ENCODE data around the gene MUC5AC. TPM values are rescaled to one million over a fixed set of nuclear protein-coding genes. Genes with fewer than 3 reads are reported as not detected.
"Not testable (repeated sequence)": the region's sequence is repeated elsewhere in the genome, so short reads cannot be mapped to it uniquely, and the experiment has no call there.

The MUC5AC gene
- total RNA-seq, 3 donors from 2014 or later, result 0.03 to 0.63 TPM; not detected in 1

DNA sequence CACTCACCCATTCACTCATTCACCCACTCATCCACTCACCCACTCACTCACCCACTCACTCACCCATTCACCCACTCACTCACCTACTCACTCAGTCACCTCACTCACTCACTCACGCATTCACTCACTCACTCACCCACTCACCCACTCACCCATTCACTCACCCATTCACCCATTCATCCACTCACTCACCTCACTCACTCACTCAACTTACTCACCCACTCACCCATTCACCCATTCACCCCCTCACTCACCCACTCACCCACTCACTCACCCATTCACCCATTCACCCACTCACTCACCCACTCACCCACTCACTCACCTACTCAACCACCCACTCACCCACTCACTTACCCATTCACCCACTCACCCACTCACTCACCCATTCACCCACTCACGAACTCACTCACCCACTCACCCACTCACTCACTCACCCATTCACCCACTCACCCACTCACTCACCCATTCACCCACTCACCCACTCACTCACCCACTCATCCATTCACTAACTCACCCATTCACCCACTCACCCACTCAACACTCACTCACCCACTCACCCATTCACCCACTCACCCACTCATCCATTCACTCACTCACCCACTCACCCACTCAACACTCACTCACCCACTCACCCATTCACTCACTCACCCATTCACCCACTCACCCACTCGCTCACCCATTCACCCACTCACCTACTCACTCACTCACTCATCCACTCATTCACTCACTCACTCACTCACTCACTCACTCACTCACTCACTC lies 13.7 kb downstream of the MUC5AC start:
- intact Hi-C loops (cut with DNase I, micrococcal nuclease), result no loop called here
- TF ChIP-seq, protein P1, sequence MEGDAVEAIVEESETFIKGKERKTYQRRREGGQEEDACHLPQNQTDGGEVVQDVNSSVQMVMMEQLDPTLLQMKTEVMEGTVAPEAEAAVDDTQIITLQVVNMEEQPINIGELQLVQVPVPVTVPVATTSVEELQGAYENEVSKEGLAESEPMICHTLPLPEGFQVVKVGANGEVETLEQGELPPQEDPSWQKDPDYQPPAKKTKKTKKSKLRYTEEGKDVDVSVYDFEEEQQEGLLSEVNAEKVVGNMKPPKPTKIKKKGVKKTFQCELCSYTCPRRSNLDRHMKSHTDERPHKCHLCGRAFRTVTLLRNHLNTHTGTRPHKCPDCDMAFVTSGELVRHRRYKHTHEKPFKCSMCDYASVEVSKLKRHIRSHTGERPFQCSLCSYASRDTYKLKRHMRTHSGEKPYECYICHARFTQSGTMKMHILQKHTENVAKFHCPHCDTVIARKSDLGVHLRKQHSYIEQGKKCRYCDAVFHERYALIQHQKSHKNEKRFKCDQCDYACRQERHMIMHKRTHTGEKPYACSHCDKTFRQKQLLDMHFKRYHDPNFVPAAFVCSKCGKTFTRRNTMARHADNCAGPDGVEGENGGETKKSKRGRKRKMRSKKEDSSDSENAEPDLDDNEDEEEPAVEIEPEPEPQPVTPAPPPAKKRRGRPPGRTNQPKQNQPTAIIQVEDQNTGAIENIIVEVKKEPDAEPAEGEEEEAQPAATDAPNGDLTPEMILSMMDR (IDR thresholded peaks at IDR 0.05), result no peak
- no peak for ATAC-seq
- Histone ChIP-seq H3K4me1 (ENCODE audit: low read depth) (no peaks in the 10 kb centered on the region), H3K4me3 (no peak overlapping the region), H3K9me3 (no peaks in the 10 kb centered on the region), H3K36me3 (ENCODE audit: low read depth) (no peaks in the 10 kb centered on the region)
- DNase-seq, result no peak

DNA sequence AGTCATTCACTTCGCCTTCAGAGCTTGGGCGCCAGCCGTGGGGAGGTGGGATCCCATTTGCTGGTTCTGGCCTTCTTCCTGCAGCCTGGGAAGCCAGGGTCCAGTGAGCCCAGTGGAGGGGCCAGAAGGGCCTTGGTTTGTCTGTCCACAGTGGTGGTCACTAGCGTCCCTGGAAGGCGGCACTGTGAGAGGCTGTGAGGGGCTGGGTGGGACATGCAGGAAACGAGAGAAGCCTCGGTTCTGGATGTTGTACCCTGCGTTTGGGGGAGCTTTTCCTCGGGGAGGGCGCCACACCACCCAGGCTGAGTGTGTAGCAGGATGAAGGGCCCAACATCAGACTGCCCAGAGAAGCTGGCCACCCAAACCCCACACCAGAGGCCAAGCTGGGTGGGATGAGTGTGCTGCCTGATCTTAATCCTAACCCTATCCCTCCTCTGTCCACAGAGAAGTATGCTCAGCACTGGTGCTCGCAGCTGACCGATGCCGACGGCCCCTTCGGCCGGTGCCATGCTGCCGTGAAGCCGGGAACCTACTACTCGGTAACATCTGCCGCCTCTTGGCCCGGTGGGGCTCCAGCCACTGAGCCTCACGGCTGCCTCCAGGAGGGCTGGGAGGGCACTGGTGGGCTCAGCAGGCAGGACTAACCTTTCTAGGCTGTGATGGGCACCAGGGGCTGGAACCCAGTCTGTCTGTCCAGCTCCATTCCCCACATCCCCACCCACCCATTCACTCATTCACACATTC lies 14.4 kb downstream of the MUC5AC start:
- H3K4me1 ChIP-seq (ENCODE audit: low read depth), result no peaks in the 10 kb centered on the region
- no peaks in the 10 kb centered on the region for H3K36me3 ChIP-seq (ENCODE audit: low read depth)
- TF ChIP-seq, protein P1 (IDR thresholded peaks at IDR 0.05), result no peak
- H3K9me3 ChIP-seq, result no peaks in the 10 kb centered on the region
- DNase-seq (no peak), ATAC-seq (no peak)
- H3K4me3 ChIP-seq, result no peak overlapping the region
- intact Hi-C loops (cut with DNase I, micrococcal nuclease), result no loop called here

DNA sequence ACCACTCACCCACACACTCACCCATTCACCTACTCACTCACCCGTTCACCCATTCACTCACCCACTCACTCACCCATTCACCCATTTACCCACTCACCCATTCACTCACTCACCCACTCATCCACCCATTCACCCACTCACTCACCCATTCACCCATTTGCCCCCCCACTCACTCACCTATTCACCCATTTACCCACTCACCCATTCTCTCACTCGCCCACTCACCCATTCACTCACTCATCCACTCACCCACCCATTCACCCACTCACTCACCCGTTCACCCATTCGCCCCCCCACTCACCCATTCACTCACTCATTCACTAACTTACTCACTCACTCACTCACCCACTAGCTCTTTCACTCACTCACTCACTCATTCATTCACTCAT lies 15.0 kb downstream of the MUC5AC start:
- TF ChIP-seq, protein P1 (IDR thresholded peaks at IDR 0.05), result no peak
- intact Hi-C loops (cut with DNase I, micrococcal nuclease), result no loop called here
- H3K9me3 ChIP-seq, result no peaks in the 10 kb centered on the region
- no peaks in the 10 kb centered on the region for H3K4me1 ChIP-seq (ENCODE audit: low read depth)
- H3K36me3 ChIP-seq (ENCODE audit: low read depth), result no peaks in the 10 kb centered on the region
- no peak overlapping the region for H3K4me3 ChIP-seq
- DNase-seq (no peak), ATAC-seq (no peak)

DNA sequence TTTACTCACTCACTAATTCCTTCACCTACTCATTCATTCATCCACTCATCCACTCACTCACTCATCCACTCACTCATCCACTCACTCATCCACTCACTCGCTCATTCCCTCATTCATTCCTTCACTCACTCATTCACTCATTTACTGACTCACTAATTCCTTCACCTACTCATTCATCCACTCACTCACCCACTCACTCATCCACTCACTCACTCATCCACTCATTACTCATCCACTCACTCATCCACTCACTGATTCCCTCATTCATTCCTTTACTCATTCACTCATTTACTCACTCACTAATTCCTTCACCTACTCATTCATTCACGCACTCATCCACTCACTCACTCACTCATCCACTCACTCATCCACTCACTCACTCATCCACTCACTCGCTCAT lies 15.6 kb downstream of the MUC5AC start:
- H3K4me1 ChIP-seq (ENCODE audit: low read depth); H3K9me3 ChIP-seq; H3K4me3 ChIP-seq; ATAC-seq; intact Hi-C loops (cut with DNase I, micrococcal nuclease); H3K36me3 ChIP-seq (ENCODE audit: low read depth); DNase-seq: not testable (repeated sequence)

DNA sequence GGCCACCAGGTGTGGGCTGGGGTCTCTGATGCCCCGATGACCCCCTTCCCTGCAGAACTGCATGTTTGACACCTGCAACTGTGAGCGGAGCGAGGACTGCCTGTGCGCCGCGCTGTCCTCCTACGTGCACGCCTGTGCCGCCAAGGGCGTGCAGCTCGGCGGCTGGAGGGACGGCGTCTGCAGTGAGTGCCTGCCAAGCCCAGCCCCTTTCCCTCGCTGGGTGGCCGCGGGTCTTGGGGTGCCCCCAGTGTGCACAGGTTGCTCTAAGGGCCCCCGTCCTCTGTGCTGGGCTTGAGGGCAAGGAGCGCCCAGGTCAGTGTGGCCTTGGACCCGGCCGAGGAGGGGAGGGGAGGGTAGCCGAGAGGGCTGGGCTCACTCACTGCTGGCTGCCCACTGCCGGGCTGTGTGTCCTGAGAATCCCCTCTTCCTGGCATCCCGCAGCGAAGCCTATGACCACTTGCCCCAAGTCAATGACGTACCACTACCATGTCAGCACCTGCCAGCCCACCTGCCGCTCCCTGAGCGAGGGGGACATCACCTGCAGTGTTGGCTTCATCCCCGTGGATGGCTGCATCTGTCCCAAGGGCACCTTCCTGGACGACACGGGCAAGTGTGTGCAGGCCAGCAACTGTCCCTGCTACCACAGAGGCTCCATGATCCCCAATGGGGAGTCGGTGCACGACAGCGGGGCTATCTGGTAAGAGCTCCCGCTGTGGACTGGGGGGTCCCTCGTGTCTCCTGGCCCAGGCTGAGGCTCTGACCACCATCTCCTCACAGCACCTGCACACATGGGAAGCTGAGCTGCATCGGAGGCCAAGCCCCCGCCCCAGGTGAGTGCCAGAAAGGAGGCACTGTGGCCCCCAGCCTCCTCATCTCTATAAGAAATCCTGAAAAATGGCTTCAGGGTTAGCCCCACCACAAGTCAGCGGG lies 17.0 kb downstream of the MUC5AC start:
- no peaks in the 10 kb centered on the region for H3K4me1 ChIP-seq (ENCODE audit: low read depth)
- intact Hi-C loops (cut with DNase I, micrococcal nuclease), result no loop called here
- no peak for ATAC-seq

More for the DNA sequence above, 17.0 kb downstream of the MUC5AC start:
- peak in 1 of 3 donors; percentile 40 for DNase-seq
- Histone ChIP-seq H3K36me3 (ENCODE audit: low read depth) (no peaks in the 10 kb centered on the region), H3K4me3 (no peak overlapping the region), H3K9me3 (no peaks in the 10 kb centered on the region)
- TF ChIP-seq, protein P1 (IDR thresholded peaks at IDR 0.05), result no peak

All from mucosa of descending colon (tissue), 3 donors.